AG08396 (cell line): ENCODE data around the gene UNKL.

ENCODE experiments used
- DNase-seq: peaks from one replicate; pipeline ENCODE4 v3.0.0; 2012; ENCODE audit warnings: low spot score, mixed read lengths

The UNKL gene, protein sequence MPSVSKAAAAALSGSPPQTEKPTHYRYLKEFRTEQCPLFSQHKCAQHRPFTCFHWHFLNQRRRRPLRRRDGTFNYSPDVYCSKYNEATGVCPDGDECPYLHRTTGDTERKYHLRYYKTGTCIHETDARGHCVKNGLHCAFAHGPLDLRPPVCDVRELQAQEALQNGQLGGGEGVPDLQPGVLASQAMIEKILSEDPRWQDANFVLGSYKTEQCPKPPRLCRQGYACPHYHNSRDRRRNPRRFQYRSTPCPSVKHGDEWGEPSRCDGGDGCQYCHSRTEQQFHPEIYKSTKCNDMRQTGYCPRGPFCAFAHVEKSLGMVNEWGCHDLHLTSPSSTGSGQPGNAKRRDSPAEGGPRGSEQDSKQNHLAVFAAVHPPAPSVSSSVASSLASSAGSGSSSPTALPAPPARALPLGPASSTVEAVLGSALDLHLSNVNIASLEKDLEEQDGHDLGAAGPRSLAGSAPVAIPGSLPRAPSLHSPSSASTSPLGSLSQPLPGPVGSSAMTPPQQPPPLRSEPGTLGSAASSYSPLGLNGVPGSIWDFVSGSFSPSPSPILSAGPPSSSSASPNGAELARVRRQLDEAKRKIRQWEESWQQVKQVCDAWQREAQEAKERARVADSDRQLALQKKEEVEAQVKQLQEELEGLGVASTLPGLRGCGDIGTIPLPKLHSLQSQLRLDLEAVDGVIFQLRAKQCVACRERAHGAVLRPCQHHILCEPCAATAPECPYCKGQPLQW

DNA sequence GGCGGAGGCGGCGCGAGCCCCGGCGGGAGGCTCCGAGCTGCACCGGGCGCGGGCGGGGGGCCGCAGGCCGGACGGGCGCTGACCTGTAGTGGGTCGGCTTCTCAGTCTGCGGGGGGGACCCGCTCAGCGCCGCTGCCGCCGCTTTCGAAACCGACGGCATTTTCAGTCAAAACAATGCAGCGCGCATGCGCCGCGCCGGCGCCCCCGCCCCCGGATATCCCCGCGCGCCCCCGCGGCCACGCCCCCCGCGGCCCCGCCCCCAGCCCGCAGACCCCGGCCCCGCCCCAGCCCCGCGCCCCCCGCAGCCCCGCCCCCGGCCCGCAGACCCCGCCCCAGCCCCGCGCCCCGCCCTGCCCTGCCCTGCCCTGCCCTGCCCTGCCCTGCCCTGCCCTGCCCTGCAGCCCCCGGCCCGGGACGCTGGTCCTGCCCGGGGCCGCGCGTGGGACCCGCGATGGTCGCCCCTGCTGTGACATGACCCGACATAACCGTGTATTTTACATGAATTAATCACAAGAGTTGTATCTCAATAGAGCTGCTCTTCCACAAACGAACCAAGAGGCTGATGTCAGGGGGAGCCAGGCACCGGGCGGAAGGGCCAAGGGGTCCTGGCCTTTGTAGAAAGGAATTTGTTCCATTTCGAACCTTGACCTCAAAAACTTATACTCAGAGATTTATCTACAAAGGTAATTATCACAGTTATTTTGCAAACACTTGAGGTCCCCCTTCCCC, at the start of gene UNKL:
Gene UNKL (minus strand): TSS at position 173 of the 729 bp plus-strand sequence. CDS start 13 bp downstream, at position 160.
- peak; percentile 95 for DNase-seq

DNA sequence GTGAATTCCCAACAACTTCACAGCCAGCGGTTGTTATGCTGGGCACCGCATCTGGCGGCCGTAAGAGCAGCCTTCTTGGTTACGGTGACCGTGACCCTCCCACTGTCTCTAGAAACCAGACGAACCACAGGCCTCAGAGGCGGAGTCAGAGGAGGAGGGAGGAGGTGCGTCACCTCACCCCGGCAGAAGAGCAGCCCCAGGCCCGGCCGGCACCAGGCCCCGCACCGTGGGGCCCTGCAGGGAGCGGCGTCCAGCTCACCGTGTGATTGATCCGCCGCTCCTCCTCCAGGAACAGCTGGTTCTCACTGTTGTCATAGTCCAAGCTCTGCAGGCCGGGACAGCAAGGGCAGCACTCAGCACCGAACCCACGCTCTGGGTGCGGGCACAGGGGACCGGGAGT, 46.6 kb upstream of the UNKL start:
- DNase-seq: no peak

DNA sequence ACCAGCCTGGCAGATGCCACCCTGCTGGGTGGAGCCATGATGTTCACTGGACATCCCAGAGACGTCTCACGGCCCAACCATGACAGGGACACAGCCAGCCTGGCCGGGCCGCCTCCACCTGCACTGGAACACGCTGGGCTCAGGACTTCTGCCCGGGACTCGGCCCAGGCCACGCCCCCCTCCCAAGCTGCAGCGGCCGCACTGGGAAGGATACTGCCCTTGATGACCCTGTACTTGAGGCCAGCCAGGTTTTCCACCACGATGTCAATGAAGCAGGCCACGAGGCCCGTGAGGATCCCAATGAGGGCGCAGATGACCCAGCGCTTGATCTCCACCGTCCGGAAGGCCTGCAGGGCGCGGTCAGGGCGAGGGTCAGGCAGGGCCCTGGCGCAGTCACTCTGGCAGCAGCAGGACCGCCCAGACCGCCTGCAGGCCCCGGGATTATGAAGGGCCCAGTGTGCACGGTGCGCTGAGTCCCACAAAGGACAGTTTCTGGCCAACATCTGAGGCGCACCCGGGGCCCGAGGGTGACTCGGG, 46.2 kb upstream of the UNKL start:
- DNase-seq: no peak

DNA sequence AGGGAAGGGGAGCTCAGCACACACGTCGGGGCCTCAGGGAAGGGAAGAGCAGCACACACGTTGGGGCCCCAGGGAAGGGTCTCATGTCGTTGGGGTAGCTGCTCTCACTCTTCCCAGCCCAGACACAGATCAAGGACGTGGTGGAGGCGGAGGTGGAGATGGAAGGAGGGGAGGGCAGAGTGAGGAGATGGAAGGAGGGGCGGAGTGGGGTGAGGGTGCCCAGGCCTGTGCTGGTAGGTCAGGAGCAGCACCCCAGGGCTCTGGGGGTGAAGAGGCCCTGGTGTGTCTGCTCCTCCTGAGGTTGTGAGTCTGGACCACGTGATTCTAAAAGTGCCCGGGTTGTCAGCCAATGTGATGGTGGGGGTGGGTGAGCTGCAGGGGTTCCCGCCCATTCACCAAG, 45.5 kb upstream of the UNKL start:
- no peak for DNase-seq

DNA sequence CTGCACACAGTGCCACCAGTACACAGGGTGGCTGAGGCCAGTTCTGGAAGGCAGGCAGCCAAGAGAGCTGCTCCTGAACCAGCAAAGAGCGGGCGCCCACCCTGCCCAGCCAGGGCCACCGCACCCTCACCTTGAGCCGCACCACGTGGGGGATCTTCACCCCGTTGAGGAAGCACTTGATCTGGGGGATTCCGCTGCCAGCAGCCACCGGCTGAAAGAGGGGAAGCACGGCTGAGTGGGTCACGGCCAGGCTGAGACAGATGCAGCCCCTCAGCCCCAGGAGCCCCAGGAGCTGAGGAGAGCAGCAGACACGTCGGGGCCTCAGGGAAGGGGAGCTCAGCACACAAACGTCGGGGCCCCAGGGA, 44.5 kb upstream of the UNKL start:
- no peak for DNase-seq

DNA sequence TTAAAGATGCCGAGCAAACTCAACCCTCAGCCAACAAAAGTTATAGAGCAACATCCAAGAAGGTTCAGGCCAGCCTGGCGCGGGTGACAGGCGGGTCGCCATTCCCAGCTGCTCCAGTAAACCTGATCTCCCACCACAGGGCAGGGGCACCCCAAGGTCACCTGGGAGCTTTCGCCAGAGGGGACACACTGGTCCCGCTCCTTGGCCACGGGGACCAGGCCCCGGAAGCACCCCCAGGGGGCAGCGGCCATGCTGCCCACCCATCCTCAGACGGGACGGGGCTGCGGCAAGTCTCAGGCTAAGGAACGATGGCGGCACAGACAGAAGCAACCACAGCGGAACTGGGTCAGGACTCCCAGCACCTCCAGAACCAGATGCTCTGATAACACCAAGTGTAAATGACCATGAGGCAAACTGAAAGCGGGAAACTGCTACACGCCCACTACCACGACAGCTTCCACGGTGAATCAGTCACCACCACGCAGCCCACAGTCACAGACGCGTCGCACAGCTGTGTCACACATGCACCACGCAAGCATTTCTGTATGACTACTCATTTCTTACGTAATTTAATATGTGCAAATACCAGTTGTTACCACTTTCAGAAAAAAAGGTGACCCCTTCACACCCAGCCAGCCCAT, 44.0 kb upstream of the UNKL start:
- no peak for DNase-seq

DNA sequence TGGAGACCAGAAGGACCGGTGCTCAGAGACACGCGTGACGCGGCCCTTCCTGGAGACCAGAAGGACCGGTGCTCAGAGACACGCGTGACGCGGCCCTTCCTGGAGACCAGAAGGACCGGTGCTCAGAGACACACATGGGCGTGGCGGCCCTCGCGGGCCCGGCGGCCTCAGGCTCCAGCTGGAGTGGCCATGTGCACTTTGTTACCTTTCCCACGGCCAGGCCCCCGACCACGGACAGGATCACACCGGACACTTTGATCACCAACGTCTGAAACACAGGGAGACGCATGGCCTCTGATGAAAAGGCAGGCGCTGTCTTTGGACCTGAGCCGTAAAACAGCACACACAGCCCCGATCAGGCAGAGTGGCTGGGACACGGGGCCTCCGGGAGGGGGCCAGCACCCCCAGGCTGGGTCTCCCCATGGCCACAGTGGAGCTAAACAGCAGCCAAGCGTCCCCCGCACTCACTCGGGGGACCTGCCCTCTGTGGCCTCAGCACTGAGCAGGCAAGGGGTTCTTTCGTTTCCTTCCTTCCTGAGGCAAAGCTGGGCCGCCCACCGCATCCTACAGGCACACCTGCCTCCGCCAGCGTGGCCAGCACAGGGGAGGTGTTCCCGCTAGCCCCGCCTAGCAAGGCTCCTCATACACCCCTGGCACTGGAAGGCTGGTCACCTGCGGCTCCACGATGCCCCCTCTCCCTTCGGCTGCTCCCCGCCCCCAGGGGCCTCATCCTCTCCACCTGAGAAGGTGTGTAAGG, 43.2 kb upstream of the UNKL start:
- no peak for DNase-seq

DNA sequence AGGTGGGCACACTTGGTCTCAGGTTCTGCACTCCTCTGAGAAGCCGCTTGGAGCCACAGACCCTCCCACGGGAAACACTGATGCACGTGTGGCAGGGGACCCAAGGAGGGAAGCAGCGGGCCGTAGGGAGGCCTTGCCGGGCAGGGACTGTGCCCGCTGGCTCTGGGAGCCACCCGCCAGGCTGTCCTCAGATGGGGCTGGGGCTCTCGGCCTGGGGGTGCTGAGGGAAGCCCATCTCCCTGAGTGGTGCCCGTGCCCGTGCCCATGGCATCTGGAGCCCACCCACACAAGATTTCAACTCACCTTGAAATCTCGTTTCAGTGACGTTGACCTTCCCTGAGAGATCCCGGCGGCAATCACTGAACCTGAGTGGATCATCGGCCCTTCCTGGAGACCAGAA, 42.4 kb upstream of the UNKL start:
- DNase-seq: no peak

DNA sequence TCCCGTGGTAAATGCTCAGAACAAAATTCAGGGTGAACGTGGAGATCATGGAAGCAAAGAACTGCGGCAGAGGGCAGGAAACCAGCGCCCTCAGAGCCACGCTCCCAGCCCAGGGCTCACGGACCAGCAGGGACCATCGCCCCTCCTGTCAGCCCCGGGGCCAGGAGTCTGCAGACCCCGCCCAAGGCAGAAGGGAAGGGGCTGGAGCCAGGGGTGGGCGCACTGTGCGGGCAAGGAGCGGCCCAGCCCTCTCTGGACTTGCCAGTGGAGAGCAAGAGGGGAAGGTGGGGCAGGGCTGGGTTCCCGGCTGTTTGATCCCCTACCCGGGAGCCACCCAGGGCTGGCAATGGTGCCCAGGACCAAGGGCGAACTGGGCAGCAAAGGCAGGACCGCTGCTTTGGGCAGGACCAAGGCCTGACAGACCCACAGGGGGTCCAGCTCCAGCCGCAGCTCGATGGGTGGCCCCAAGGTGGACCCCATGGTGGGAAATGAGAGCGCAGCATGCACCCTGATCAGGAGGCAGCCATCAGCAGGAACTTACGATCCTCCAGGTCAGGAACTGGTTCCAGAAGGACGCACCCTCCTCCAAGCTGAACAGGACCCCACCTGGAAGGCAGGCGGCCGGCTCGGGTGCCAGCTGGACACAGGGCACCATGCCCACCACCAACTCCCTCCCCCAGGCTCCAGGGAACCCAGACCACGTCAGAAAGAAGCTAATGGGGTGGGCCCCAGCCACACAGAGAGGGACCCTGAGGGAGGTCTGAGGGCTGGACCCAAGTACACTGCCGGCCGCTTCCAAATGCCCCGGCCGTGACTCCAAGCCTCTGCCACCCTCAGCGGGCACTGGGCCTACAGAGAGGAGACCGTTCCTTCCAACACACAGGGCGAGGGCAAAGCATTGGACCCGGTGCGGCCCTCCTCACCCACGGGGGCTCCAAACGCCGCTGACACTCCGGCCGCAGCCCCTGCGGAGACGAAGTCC, 41.0 kb upstream of the UNKL start:
- DNase-seq: no peak

DNA sequence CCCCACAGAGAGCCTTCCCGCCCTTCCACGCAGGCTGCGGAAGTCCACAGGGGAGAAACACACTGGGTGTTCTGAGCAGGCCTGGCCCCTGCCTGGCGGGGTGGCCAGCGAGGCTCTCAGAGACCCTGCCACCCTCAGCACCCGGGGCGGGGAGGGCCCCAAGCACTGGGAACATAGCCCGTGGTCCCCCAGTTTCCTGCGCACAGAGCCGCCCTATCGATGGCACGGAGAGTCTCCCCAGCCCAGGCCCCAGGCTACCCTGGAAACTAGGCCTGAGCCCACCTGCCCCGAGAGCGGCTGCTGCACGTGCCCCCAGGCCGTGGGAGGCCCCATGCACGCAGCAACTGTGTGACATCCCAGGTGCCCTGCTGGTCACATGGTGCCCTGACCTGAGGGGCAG, 40.1 kb upstream of the UNKL start:
- DNase-seq: no peak

DNA sequence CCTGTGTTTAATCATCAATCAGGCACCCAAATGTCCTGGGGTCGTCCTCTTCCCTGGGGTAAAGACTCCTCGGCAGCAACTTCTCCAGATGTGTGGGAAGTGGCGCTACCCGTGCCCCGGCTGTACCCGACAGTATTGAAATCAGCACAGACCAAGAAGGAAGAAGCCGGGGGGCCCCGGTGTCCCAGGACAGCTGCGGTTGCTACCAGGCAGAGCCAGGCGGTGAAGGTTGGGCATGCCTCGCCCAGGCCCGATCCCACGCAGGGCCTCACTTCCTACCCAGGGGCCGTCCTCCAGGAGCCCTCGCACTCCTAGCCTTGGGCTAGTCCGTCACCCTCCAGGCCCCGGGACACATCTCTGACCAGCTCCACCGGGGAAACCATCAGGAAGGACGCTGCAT, 38.8 kb upstream of the UNKL start:
- no peak for DNase-seq

DNA sequence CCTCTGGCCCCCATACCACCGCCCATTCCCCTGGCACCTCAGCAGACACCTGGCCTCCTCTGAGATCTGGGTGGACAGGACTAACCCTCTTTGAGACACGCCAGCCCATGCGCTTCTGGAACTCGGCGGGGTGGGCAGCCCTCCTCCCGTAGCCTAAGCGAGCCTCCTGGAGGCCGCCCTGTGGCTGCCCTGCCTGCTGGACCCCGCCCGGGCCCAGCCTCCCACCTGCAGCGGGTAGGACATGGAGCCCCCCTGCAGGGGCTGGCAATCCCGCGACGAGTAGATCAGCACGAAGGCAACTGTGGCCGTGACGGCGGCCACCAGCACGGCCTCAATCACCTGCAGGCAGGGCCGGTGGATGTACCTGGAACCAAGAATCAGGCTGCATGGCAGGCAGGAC, 38.0 kb upstream of the UNKL start:
- no peak for DNase-seq

DNA sequence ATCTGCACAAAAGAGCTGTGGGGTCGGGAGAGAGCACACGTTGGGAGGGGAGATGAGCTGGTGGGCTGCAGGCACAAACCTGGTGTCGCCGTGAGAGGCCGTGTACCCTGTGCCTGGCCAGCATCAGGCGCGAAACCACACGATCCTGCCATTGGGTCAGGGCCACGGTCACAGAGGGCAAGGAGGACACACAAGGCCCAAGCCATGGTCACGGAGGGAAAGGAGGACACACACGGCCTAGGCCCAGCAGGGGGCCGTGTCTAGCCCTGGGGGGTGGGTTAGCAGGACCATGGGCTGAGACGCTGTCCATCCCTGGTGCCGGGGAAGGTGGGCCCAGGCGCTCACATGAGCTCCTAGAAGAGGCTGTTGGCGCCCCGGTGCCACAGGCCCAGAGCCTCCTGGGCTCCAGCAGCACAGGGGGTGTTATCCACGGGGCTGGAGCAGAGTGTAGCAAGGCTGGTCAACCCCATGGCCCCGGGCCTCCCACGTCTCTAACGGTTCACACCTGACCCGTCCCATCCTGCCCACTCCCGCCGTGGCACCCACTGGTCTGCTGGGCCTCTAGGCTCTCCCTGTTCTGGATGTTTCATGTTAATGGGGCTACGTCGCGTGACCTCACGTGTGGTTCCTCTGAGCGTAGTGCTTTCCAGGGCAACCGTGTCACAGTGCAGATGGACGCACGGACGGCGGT, 37.3 kb upstream of the UNKL start:
- DNase-seq: no peak

DNA sequence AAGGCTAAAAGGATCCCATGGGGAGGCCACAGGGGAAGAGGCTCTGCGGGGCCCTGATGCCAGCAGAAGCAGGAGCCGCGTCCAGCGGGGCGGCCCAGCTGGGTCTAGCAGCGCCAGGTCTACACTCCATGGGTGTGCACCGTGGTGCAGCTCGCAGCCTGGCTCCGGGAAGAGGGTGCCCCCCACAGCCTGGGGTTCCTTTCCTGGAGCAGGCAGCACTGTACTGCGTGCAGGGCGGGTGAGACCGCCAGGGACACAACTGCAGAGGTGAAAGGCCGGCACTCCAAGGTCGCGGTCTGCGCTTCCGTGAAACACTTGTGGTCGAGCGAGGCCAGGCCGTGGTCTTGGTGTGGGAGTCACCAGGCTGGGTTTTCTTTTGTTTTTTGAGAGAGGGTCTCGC, 36.3 kb upstream of the UNKL start:
- DNase-seq: no peak

DNA sequence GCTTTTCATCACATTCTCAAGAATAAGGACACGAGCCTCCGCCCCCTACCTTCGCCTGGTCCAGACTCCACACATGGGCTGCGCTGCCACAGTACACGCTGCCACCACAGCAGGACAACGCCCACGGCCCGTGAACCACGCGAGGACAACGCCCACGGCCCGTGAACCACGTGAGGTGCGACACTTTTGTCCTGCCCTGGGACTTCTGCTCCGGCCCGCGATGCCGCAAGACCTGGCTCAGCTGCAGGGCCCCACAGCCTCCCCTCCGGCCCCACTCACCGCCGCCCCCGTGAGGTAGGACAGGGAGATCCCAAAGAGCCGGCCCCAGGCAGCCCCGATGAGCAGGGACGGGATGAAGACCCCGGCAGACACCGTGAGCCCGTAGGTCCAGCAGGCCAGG, 35.7 kb upstream of the UNKL start:
- DNase-seq: no peak

DNA sequence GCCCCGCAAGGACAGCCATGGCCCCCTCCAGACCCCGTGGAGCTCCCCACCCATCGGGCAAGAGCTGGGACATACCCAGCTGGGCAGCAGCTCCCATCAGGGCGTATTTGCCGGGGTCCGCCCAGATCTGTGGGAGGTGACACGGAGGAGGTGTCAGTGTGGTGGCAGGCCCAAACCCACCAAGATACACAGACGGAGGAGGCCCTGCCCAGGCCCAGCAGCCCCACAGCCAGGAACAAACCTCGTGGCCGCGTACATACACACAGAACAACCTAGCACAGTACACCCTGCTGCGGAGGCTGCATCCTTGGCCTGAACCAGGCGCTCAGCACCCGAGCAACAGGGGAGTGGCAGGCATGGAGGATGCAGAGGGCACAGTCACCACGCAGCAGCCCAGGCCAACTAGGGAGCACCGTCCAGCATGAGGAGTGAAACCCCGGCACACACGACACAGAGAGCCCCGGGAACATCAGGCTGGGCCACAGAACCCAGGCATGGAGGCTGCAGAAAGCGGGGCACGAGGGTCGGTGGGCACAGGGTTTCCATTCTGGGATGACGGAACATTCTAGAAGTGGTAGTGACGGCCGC, 34.8 kb upstream of the UNKL start:
- DNase-seq: no peak

DNA sequence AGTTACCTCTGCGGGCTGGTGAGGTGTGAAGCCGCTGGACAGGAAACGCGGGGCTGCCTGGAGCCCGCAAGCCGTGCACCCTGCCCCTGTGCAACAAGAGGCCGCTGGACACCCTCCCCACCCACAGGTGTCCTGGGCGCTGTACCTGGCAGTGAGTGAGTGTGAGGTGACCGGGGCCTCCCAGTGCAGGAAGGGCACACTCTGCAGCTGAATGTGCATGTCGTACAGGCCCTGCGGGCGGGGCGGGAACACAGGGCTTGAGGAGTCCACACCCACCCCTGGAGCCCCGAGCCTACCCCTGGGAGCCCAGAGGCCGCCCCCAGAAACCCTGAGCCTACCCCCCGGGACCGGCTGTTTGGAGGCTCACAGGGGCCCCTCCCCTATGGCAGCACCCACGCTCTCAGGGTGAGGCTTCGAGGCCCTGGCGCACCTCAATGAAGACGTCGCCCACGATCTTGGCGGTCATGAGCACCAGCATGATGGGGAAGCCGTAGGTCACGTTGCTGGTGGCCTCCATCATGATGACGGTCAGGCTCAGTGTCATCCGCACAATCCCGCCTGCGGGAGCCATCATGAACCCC, 34.1 kb upstream of the UNKL start:
- no peak for DNase-seq

DNA sequence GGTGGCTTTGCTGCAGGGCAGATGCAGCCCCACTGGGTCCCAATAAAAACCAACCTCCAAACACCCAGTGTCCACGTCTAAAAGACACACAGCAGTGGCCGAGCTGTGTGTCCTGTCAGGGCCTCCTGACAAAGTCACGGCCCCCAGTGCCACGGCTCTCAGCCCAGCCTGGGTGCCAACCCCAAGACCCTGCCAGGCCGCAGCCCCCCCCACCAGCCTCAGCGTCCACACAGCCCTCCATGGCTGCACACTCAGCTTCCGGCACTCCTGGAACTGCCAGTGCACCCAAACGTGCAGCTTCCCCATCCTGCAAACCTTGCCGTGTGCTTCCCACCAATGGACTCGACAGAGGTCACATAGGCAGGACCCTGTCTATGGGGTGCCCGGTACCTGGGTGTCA, 33.5 kb upstream of the UNKL start:
- DNase-seq: no peak
